Neural progenitor cell (in vitro differentiated cells): ENCODE data around the gene ITGA6.

ENCODE experiments used
- CTCF ChIP-seq: fragments of 200-600 bp; sonication (generic); IDR thresholded peaks from 2 replicates; pipeline ENCODE4 v1.5.1; 2017; ENCODE audit warnings: antibody characterized with exemption, mild to moderate bottlenecking
- EZH2phosphoT487 ChIP-seq: fragments of 200-600 bp; sonication (generic); IDR thresholded peaks from 2 replicates; pipeline ENCODE4 v1.6.1; 2017; ENCODE audit warnings: antibody characterized with exemption

GRCh38 chr2:172403402-172403801 lies 24.0 kb upstream of the ITGA6 start:
- TF ChIP-seq CTCF (no peak), EZH2phosphoT487 (no peak)
